Measurements from ENCODE around the gene REC114. TPM values are rescaled to one million over a fixed set of nuclear protein-coding genes. Genes with fewer than 3 reads are reported as not detected.
"Not testable (repeated sequence)": the region's sequence is repeated elsewhere in the genome, so short reads cannot be mapped to it uniquely, and the experiment has no call there.

REC114 gene
- polyA plus RNA-seq, 4 donors, result not detected

DNA sequence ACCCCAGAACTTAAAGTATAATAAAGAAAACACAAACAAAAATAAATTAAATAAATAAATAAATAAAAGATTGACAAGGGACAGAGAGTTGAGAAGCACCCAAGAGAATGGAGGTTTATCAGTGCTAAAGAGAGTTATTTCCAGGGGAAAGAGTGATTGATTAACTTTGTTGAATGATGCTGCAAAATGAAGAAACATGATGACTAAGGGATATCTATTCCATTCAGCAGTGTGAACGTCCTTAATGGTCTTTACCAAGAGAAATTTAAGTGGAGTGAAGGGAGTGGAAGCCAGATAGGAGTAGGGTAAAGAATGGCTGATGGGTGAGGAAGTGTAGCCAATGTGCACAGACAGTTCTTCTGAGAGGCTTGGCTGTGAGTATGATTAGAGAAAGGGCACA is 11.1 kb downstream of the REC114 start:
- no peak for DNase-seq (ENCODE audit: low read depth in 4 of 4, low spot score in 3 of 4)

DNA sequence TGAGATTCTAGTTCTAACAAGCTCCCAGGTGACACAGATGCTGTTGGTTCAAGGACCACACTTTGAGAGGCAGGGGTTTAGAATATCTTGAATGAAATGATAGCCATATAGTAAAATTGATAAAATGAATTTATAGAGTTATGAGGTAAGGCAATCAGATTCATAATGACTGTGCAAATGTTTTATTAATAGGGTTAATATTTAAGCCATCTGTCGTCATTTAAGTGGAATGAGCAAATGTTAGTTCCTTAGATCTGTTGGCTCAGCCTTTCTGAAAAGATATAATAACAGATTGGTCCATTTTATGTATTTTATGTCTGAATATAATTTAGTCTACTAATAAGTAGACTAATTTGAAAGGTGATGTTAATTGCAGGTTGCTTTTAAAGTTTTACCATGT is 12.9 kb downstream of the REC114 start:
- DNase-seq (ENCODE audit: low read depth in 4 of 4, low spot score in 3 of 4), result no peak

DNA sequence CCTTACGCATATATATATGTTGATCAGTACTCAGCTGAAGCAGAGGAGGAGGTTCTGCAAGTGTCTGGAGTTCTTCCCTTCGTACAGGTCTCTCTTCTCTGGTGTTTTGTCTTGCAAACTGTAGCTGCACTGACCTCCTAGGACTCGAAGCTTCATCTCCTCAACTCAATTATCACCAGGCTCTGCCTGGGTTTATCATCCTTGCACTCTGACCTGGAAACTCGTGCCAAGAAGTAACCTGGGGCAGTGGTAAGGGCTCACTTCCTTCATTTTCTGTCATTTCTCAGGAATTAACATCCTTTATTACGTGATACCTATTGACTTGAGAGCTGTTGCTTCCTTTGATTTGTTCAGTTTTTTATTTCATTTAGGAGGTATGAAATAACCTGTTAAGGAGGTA is 14.4 kb downstream of the REC114 start:
- no peak for DNase-seq (ENCODE audit: low read depth in 4 of 4, low spot score in 3 of 4)

DNA sequence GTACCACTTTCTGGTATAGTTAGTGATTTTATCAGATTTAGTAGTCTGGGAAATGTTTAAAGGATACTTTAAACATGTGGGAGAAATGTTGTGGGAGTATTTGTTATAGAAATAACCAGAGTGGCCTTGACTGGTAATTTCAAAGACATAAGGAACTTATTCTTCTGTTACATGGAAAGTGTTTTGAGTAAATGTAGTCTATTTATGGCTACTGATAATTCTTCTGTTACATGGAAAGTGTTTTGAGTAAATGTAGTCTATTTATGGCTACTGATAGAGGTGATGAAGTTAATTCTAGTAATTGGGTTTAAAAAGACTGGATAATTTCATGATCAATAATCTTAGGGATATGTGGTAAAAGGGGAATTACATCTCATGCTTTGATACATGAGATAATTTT is 17.7 kb downstream of the REC114 start:
- DNase-seq (ENCODE audit: low read depth in 4 of 4, low spot score in 3 of 4), result no peak

DNA sequence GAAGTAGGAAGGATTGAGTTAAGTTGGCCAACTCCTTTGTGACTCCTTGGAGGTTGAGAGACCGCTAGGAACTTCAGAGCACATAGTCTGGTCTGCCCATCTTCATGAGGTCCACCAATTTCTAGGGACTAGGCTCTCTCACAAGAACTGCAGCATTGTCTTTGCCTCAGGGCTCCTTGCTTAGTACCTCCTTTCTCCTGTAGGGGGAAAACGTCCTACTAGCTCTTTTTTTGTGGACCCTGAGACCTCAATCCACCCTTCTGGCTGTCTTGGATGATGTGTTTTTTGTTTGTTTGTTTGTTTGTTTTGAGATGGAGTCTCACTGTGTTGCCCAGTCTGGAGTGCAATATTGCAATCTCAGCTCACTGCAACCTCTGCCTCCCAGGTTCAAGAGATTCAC is 21.6 kb downstream of the REC114 start:
- DNase-seq (ENCODE audit: low read depth in 4 of 4, low spot score in 3 of 4), result no peak

GRCh38 chr15:73467758-73468157 is 24.8 kb downstream of the REC114 start:
- no peak for DNase-seq (ENCODE audit: low read depth in 4 of 4, low spot score in 3 of 4)

GRCh38 chr15:73474785-73475184 is 31.8 kb downstream of the REC114 start:
- DNase-seq (ENCODE audit: low read depth in 4 of 4, low spot score in 3 of 4), result no peak

DNA sequence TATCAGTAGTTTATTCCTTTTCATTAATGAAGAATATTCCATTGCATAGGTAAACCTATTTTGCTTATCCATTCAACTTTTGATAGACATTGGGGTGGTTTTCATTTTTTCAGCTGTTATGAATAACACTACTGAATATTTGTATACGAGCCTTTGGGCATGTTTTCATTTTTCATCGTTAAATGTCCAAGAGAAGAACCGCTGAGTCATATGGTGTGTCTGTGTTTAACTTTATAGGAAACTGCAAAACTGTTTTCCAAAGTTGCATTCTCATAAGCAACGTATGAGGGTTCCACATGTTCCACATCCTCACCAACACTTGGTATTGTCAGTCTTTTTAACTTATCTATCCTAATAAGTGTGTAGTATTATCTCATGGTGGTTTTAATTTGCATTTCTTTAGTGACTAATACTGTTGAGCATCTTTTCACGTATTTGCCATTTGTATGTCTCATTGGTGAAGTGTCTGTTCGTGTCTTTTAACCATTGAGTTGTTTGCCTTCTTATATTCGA is 33.8 kb downstream of the REC114 start:
- DNase-seq (ENCODE audit: low read depth in 4 of 4, low spot score in 3 of 4), result no peak

GRCh38 chr15:73480050-73480449 is 37.1 kb downstream of the REC114 start:
- no peak for DNase-seq (ENCODE audit: low read depth in 4 of 4, low spot score in 3 of 4)

DNA sequence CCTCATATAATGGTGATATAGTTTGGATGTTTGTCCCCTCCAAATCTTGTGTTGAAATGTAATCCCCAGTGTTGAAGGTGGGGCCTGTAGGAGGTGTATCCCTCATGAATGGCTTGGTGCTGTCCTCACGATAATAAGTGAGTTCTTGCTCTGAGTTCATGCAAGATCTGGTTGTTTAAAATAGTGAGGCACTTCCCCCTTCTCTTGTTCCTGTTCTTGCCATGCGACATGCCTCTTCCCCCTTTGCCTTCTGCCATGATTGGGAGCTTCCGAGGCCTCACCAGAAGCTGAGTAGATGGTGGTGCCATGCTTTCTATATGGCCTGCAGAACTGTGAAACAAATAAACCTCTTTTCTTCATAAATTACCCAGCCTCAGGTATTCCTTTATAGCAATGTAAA is 39.2 kb downstream of the REC114 start:
- no peak for DNase-seq (ENCODE audit: low read depth in 4 of 4, low spot score in 3 of 4)

- DNase-seq (ENCODE audit: low read depth in 4 of 4, low spot score in 3 of 4), result no peak
Observed at GRCh38 chr15:73483053-73483452, 40.1 kb downstream of the REC114 start.

DNA sequence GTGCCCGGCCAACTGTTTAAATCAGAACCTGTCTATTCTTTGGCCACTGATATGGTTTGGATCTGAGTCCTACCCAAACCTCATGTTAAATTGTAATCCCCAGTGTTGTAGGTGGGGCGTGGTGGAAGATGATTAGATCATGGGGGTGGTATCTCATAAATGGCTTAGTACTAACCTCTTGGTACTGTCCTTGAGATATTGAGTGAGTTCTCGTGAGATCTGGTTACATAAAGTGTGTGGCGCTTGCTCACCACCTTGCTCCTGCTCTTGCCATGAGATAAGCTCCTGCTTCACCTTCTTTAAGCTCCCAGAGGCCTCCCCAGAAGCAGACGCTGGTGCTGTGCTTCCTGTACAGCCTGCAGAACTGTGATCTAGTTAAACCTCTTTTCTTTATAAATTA is 42.4 kb downstream of the REC114 start:
- DNase-seq (ENCODE audit: low read depth in 4 of 4, low spot score in 3 of 4), result no peak

DNA sequence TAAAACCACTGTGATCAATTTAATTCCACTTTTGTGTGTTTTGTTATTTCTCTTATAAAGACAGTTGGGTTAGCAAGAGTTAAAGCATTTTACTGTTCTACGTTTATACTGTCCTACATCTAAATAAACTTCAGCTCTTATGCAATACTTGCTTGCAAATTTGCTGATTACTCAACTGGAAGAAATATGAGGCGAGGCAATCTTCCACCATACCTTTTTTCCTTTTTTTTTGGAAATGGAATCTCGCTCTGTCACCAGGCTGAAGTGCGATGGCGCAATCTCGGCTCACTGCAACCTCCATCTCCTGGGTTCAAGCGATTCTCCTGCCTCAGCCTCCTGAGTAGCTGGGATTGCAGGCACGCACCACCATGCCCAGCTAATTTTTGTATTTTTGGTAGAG is 42.9 kb downstream of the REC114 start:
- DNase-seq (ENCODE audit: low read depth in 4 of 4, low spot score in 3 of 4), result not testable (repeated sequence)

DNA sequence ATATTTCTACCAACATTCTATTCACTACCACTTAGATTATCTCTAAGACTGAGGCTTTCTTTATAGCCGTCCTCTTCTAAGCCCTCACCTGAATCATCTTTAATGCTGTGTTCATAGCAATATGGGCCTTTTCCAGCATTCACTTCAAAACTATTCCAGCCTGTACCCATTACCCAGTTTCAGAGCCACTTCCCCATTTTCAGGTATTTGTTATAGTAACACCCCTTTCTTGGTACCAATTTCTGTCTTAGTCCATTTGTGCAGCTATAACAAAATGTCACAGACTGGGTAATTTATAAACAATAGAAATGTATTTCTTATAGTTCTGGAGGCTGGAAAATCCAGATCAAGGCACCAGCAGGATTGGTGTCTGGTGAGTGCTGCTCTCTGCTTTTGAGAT is 45.7 kb downstream of the REC114 start:
- DNase-seq (ENCODE audit: low read depth in 4 of 4, low spot score in 3 of 4), result no peak

GRCh38 chr15:73493922-73494321 is 51.0 kb downstream of the REC114 start:
- no peak for DNase-seq (ENCODE audit: low read depth in 4 of 4, low spot score in 3 of 4)

DNA sequence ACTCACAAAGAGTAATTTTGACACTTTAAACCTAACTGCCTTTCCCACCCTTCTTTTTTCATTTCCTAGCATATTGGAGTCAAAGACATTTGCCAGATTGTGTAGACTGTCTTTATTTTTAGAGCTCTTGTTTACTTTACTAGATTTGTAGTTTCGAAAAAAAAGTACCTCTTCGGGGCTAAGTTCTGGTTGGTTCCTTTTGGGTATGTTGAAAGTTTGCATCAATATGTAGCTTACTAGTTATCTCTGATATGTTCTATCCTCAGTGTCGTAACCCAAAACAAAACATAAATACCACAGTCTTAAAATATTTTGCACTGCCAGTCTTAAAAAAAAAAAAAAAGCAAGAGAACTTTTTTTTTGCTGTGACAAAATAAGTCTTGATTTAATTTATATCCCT is 52.2 kb downstream of the REC114 start:
- no peak for DNase-seq (ENCODE audit: low read depth in 4 of 4, low spot score in 3 of 4)

GRCh38 chr15:73500696-73501095 is 57.7 kb downstream of the REC114 start:
- no peak for DNase-seq (ENCODE audit: low read depth in 4 of 4, low spot score in 3 of 4)

DNA sequence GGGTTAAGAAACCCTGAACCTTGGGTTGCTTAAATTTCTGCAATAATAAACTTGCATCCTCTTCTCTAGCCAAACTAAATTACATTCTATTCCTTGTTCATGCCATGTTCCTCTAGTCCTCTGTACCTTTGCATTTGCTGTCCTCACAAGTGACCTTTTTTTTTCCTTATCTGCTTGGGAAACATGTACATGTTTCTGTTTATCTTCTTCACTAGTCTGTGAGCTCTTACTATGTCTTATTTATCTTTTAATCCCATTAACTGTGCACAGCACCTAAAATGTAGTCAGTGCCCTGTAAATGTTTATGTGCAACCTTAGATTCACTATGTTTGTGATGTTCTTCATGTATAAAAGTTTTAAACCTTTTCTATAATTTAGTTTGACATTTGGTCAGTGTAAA is 61.9 kb downstream of the REC114 start:
- DNase-seq (ENCODE audit: low read depth in 4 of 4, low spot score in 3 of 4), result no peak

GRCh38 chr15:73515527-73515926 is 72.6 kb downstream of the REC114 start:
- no peak for DNase-seq (ENCODE audit: low read depth in 4 of 4, low spot score in 3 of 4)

DNA sequence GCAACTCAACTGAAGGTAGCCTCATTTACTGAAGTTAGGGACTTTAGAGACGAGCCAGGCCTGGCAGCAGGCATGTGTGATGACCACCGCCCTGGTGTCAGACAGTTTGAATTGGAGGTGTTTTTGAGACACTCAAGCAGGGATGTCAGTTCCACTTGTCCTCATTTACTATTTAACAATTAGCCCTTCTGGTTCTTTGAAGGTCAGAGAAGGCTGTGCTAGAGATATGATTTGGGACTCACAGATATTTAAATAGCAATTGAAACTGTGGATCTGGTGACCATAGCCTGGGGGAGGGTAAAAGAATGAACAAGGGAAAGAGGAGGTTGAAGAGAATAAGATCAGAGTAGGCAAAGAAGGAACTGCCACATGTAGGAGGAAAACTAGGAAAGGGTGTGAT is 74.6 kb downstream of the REC114 start:
- DNase-seq (ENCODE audit: low read depth in 4 of 4, low spot score in 3 of 4), result no peak

DNA sequence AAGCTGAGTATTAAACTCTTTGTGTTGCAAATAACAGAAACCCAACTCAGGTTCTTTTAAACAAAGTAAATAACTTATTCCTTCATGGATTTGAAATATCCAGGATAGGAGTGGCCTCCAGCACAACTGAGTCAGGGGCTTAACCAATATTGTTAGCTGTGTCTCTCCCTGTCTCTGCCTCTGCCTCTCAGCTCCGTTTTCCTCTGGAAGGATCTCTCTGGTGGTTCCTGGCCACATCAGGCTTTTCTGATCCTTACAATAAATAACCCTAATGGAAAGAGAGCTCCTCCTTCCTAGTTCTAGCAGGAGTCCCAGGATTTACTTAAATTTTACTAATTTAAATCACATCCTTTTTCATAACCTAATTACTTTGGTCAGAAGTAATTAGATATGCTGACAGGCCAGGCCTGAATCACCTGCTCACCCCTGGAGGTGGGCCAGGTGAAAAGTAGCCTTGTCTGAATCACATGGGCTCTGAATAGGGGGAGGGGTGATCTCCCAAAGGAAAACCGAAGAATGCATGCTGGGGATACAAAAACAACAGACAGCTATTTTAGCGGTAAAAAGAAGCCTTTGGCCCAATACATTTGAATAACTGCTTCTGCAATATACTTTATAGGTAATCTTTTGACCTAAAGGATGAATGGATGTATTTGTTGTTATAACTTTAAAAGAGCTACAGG is 75.4 kb downstream of the REC114 start:
- DNase-seq (ENCODE audit: low read depth in 4 of 4, low spot score in 3 of 4), result no peak

DNA sequence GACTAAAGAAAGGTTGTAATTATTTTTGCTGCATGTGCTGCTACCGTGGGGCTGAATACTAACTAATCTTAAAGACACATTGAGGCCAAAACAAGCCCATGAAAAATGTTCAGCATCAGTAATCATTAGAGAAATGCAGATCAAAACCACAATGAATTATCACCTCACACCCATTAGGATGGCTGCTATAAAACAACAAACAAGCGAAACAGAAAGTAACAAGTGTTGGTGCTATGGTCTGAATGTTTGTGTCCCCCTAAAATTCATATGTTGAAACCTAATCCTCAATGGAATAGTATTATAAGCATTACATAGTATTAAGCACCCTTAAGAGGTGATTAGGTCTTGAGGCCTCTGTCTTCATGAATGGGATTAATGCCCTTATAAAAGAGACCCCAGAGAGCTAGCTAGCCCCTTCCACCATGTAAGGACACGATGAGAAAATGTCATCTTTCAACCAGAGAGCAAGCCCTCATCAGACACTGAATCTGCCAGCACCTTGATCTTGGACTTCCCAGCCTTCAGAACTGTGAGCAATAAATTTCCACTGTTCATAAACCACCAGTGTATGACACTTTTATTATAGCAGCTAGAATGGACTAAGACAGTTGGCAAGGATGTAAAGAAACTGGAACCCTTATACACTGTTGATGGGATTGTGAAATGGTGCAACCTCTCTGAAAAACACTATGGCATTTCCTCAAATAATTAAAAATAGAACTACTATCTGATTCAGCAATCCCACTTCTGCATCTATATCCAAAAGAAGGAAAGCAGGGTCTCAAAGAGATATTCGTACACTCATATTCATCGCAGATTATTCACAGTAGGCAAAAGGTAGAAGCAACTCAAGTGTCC is 76.1 kb downstream of the REC114 start:
- no peak for DNase-seq (ENCODE audit: low read depth in 4 of 4, low spot score in 3 of 4)
